ENCODE data around the gene PIP5KL1. TPM values are rescaled to one million over a fixed set of nuclear protein-coding genes. Genes with fewer than 3 reads are reported as not detected.
A peak's percentile ranks its signal among the peaks of the same experiment; 100 is the strongest.

PIP5KL1 gene
- total and polyA plus RNA-seq, 2 donors: 0.33 to 1.2 TPM

- Histone ChIP-seq H3K9me3 (ENCODE audit: control insufficient read depth in 2 of 2, insufficient read depth in 1 of 2, low read length in 1 of 2) (no peaks in the 10 kb centered on the region), H3K27me3 (ENCODE audit: control insufficient read depth in 2 of 2, insufficient read depth in 1 of 2, low read length in 1 of 2) (no peaks in the 10 kb centered on the region), H3K4me3 (ENCODE audit: low read length in 2 of 2) (peak overlapping the region in 1 of 2 donors; percentile 24), H3K4me1 (ENCODE audit: control insufficient read depth in 2 of 2, insufficient read depth in 2 of 2, low read length in 2 of 2) (peaks cover 77 to 98% of the 10 kb centered on the region in 2 donors), H3K36me3 (ENCODE audit: control insufficient read depth in 2 of 2, insufficient read depth in 2 of 2, low read length in 1 of 2) (peaks cover 18 to 55% of the 10 kb centered on the region in 2 donors), H3K27ac (ENCODE audit: low read depth in 1 of 2, low read length in 1 of 2) (peak overlapping the region; percentile 85 to 97)
- peak in 1 of 9 donors; percentile 1 for DNase-seq (ENCODE audit: low read depth in 6 of 9, low spot score in 9 of 9)
- 89% methylated on average over 10 of the region's 10 CpGs for WGBS
Observed at GRCh38 chr9:127968700-127969383, 38.3 kb upstream of the PIP5KL1 start.

GRCh38 chr9:127968042-127968441 is 37.5 kb upstream of the PIP5KL1 start:
- H3K9me3 ChIP-seq (ENCODE audit: control insufficient read depth in 2 of 2, insufficient read depth in 1 of 2, low read length in 1 of 2): no peaks in the 10 kb centered on the region
- H3K36me3 ChIP-seq (ENCODE audit: control insufficient read depth in 2 of 2, insufficient read depth in 2 of 2, low read length in 1 of 2): peaks cover 21 to 63% of the 10 kb centered on the region in 2 donors
- H3K4me3 ChIP-seq (ENCODE audit: low read length in 2 of 2): no peak overlapping the region
- no peaks in the 10 kb centered on the region for H3K27me3 ChIP-seq (ENCODE audit: control insufficient read depth in 2 of 2, insufficient read depth in 1 of 2, low read length in 1 of 2)
- H3K27ac ChIP-seq (ENCODE audit: low read depth in 1 of 2, low read length in 1 of 2): peak overlapping the region; percentile 48 to 97
- DNase-seq (ENCODE audit: low read depth in 6 of 9, low spot score in 9 of 9): peak in 1 of 9 donors; percentile 6
- peaks cover 70 to 98% of the 10 kb centered on the region in 2 donors for H3K4me1 ChIP-seq (ENCODE audit: control insufficient read depth in 2 of 2, insufficient read depth in 2 of 2, low read length in 2 of 2)
- 69% methylated on average over 3 of the region's 3 CpGs for WGBS

- WGBS: 71% methylated on average over 9 of the region's 9 CpGs
- Histone ChIP-seq H3K27ac (ENCODE audit: low read depth in 1 of 2, low read length in 1 of 2) (peak overlapping the region; percentile 46 to 97), H3K27me3 (ENCODE audit: control insufficient read depth in 2 of 2, insufficient read depth in 1 of 2, low read length in 1 of 2) (no peaks in the 10 kb centered on the region), H3K4me3 (ENCODE audit: low read length in 2 of 2) (no peak overlapping the region), H3K9me3 (ENCODE audit: control insufficient read depth in 2 of 2, insufficient read depth in 1 of 2, low read length in 1 of 2) (no peaks in the 10 kb centered on the region), H3K36me3 (ENCODE audit: control insufficient read depth in 2 of 2, insufficient read depth in 2 of 2, low read length in 1 of 2) (peaks cover 25 to 62% of the 10 kb centered on the region in 2 donors), H3K4me1 (ENCODE audit: control insufficient read depth in 2 of 2, insufficient read depth in 2 of 2, low read length in 2 of 2) (peaks cover 65 to 98% of the 10 kb centered on the region in 2 donors)
- DNase-seq (ENCODE audit: low read depth in 6 of 9, low spot score in 9 of 9): no peak
Observed at GRCh38 chr9:127967151-127967809, 36.7 kb upstream of the PIP5KL1 start.

- Histone ChIP-seq H3K9me3 (ENCODE audit: control insufficient read depth in 2 of 2, insufficient read depth in 1 of 2, low read length in 1 of 2) (no peaks in the 10 kb centered on the region), H3K36me3 (ENCODE audit: control insufficient read depth in 2 of 2, insufficient read depth in 2 of 2, low read length in 1 of 2) (peaks cover 30 to 64% of the 10 kb centered on the region in 2 donors), H3K4me3 (ENCODE audit: low read length in 2 of 2) (no peak overlapping the region), H3K4me1 (ENCODE audit: control insufficient read depth in 2 of 2, insufficient read depth in 2 of 2, low read length in 2 of 2) (peaks cover 62 to 98% of the 10 kb centered on the region in 2 donors), H3K27ac (ENCODE audit: low read depth in 1 of 2, low read length in 1 of 2) (peak overlapping the region; percentile 69 to 97), H3K27me3 (ENCODE audit: control insufficient read depth in 2 of 2, insufficient read depth in 1 of 2, low read length in 1 of 2) (no peaks in the 10 kb centered on the region)
- 65% methylated on average over 8 of the region's 8 CpGs for WGBS
- no peak for DNase-seq (ENCODE audit: low read depth in 6 of 9, low spot score in 9 of 9)
Observed at GRCh38 chr9:127966416-127967150, 36.0 kb upstream of the PIP5KL1 start.

- no peak overlapping the region for H3K4me3 ChIP-seq (ENCODE audit: low read length in 2 of 2)
- 91% methylated on average over 6 of the region's 6 CpGs for WGBS
- no peaks in the 10 kb centered on the region for H3K9me3 ChIP-seq (ENCODE audit: control insufficient read depth in 2 of 2, insufficient read depth in 1 of 2, low read length in 1 of 2)
- H3K36me3 ChIP-seq (ENCODE audit: control insufficient read depth in 2 of 2, insufficient read depth in 2 of 2, low read length in 1 of 2): peaks cover 34 to 70% of the 10 kb centered on the region in 2 donors
- H3K27me3 ChIP-seq (ENCODE audit: control insufficient read depth in 2 of 2, insufficient read depth in 1 of 2, low read length in 1 of 2): no peaks in the 10 kb centered on the region
- peaks cover 63 to 98% of the 10 kb centered on the region in 2 donors for H3K4me1 ChIP-seq (ENCODE audit: control insufficient read depth in 2 of 2, insufficient read depth in 2 of 2, low read length in 2 of 2)
- peak overlapping the region; percentile 81 to 97 for H3K27ac ChIP-seq (ENCODE audit: low read depth in 1 of 2, low read length in 1 of 2)
- DNase-seq (ENCODE audit: low read depth in 6 of 9, low spot score in 9 of 9): no peak
Observed at GRCh38 chr9:127965953-127966352, 35.4 kb upstream of the PIP5KL1 start.

DNA sequence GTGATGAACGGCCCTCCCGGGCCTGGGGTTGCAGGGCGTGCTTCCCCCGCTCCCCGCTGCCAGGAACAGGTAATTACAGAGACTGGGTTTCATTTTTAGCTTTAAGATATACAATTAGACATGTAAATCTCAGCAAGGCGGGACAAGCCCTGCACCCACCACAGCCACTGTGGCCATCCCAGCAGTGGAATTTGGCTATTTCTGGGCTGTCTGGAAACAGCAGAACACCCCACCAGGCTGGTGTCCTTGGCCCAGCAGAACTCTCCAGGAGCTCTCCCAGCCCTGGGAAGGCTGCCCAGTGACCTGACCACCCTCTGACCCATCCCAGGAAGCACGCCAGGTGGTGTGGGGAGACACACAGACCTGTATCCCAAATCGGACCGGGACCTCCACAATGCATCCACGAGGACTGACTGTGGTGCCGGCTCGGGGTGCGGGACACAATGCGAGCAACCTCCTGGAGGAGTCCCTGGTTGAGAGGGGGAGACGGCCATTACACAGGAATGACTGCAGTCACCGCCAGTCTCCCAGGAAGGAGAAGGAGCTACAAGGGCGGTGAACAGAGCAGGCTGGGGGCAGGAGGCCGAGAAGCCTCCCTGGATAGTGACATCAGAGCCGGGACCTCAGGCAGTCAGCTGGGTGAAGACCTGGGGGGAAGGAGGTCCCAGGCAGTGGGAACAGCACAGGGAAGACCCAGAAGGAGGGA is 32.9 kb upstream of the PIP5KL1 start:
- Histone ChIP-seq H3K27me3 (ENCODE audit: control insufficient read depth in 2 of 2, insufficient read depth in 1 of 2, low read length in 1 of 2) (no peaks in the 10 kb centered on the region), H3K36me3 (ENCODE audit: control insufficient read depth in 2 of 2, insufficient read depth in 2 of 2, low read length in 1 of 2) (peaks cover 37 to 74% of the 10 kb centered on the region in 2 donors), H3K27ac (ENCODE audit: low read depth in 1 of 2, low read length in 1 of 2) (peak overlapping the region; percentile 46 to 67), H3K4me3 (ENCODE audit: low read length in 2 of 2) (no peak overlapping the region), H3K9me3 (ENCODE audit: control insufficient read depth in 2 of 2, insufficient read depth in 1 of 2, low read length in 1 of 2) (no peaks in the 10 kb centered on the region), H3K4me1 (ENCODE audit: control insufficient read depth in 2 of 2, insufficient read depth in 2 of 2, low read length in 2 of 2) (peaks cover 45 to 85% of the 10 kb centered on the region in 2 donors)
- no peak for DNase-seq (ENCODE audit: low read depth in 6 of 9, low spot score in 9 of 9)
- 94% methylated on average over 19 of the region's 19 CpGs for WGBS

DNA sequence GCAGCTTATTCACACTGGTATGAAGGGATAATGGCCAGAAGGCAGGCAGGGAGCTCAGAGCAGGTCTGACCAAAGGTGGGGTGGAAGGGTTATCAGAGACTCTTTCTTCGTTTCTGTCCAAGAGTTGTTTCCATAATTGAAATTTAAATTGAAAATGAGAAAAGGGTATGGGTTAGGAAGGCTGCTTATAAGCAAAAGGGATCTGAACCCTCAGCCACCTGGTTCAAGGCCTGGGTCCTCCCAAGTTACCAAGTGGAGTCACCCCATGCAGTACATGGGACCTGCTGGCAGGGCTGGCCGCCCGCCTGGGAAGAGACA is 32.4 kb upstream of the PIP5KL1 start:
- peaks cover 37 to 69% of the 10 kb centered on the region in 2 donors for H3K36me3 ChIP-seq (ENCODE audit: control insufficient read depth in 2 of 2, insufficient read depth in 2 of 2, low read length in 1 of 2)
- no peak overlapping the region for H3K4me3 ChIP-seq (ENCODE audit: low read length in 2 of 2)
- no peaks in the 10 kb centered on the region for H3K27me3 ChIP-seq (ENCODE audit: control insufficient read depth in 2 of 2, insufficient read depth in 1 of 2, low read length in 1 of 2)
- no peaks in the 10 kb centered on the region for H3K9me3 ChIP-seq (ENCODE audit: control insufficient read depth in 2 of 2, insufficient read depth in 1 of 2, low read length in 1 of 2)
- DNase-seq (ENCODE audit: low read depth in 6 of 9, low spot score in 9 of 9): no peak
- WGBS: 90% methylated on average over 3 of the region's 3 CpGs
- H3K27ac ChIP-seq (ENCODE audit: low read depth in 1 of 2, low read length in 1 of 2): peak overlapping the region; percentile 46 to 67
- H3K4me1 ChIP-seq (ENCODE audit: control insufficient read depth in 2 of 2, insufficient read depth in 2 of 2, low read length in 2 of 2): peaks cover 40 to 80% of the 10 kb centered on the region in 2 donors

DNA sequence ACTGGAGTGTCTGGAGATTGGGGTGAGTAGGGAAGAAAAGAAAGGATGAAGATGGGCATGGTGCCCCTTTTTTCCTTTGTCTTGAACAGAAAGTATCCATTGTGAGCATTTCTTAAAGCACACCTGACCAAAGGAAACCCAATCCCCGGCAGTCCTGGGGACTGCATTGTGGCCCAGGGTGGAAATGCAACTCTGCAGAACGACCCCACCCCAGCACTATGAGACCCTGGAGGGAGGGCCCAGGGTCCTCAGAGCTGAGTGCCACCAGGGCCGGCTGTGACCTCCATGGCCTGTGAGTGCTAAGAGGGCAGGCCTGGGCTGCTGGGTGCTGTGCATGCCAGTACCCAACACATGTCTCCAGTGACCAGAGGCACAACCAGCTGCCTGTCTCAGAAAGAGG is 31.7 kb upstream of the PIP5KL1 start:
- H3K9me3 ChIP-seq (ENCODE audit: control insufficient read depth in 2 of 2, insufficient read depth in 1 of 2, low read length in 1 of 2): no peaks in the 10 kb centered on the region
- peaks cover 33 to 66% of the 10 kb centered on the region in 2 donors for H3K36me3 ChIP-seq (ENCODE audit: control insufficient read depth in 2 of 2, insufficient read depth in 2 of 2, low read length in 1 of 2)
- no peaks in the 10 kb centered on the region for H3K27me3 ChIP-seq (ENCODE audit: control insufficient read depth in 2 of 2, insufficient read depth in 1 of 2, low read length in 1 of 2)
- H3K4me1 ChIP-seq (ENCODE audit: control insufficient read depth in 2 of 2, insufficient read depth in 2 of 2, low read length in 2 of 2): peaks cover 33 to 73% of the 10 kb centered on the region in 2 donors
- H3K4me3 ChIP-seq (ENCODE audit: low read length in 2 of 2): no peak overlapping the region
- DNase-seq (ENCODE audit: low read depth in 6 of 9, low spot score in 9 of 9): no peak
- 73% methylated on average over 3 of the region's 3 CpGs for WGBS
- H3K27ac ChIP-seq (ENCODE audit: low read depth in 1 of 2, low read length in 1 of 2): no peak overlapping the region
